ENCODE measurements around the gene MLNR. TPM values are rescaled to one million over a fixed set of nuclear protein-coding genes. Genes with fewer than 3 reads are reported as not detected.

The MLNR gene
- total and polyA plus RNA-seq, 4 donors = 0.09 TPM; not detected in 3

Small RNAs within 50 kb of the gene (small RNA-seq; reads per million reads assigned to genes)
- not detected for gene COX7CP1

Other genes with a start within 250 kb of the MLNR start
- gene FNDC3A, start 244.4 kb upstream of the MLNR start, total RNA-seq = 10 to 100 TPM; 37.3 to 89.5 TPM
- gene FNDC3A, start 244.4 kb upstream of the MLNR start, polyA plus RNA-seq = 10 to 100 TPM; 25.2 to 26.8 TPM
- gene CDADC1, start 27.6 kb downstream of the MLNR start, total RNA-seq = 1 to 10 TPM; 3.2 to 5.9 TPM
- gene CDADC1, start 27.6 kb downstream of the MLNR start, polyA plus RNA-seq = 1 to 10 TPM; 3.0 to 6.1 TPM
- gene CAB39L, start 223.7 kb downstream of the MLNR start, total RNA-seq = 1 to 10 TPM; 2.3 to 5.1 TPM
- 1 to 10 TPM; 1.8 to 1.9 TPM for gene CAB39L, start 223.7 kb downstream of the MLNR start, polyA plus RNA-seq
- gene SETDB2, start 223.9 kb downstream of the MLNR start, total RNA-seq = 1 to 10 TPM; 6.2 TPM
- gene SETDB2, start 223.9 kb downstream of the MLNR start, polyA plus RNA-seq = 1 to 10 TPM; 1.9 to 3.5 TPM

Data from liver (tissue), 5 donors.